Gastroesophageal sphincter (tissue), 4 donors: ENCODE data around the gene TCEAL5. TPM values are rescaled to one million over a fixed set of nuclear protein-coding genes. Genes with fewer than 3 reads are reported as not detected.
"Not testable (repeated sequence)": the region's sequence is repeated elsewhere in the genome, so short reads cannot be mapped to it uniquely, and the experiment has no call there.

Experiments used
- ATAC-seq: fragments of 150-250 bp; one replicate; pipeline ENCODE4 v1.9.1; 2016; ENCODE audit warnings: mild to moderate bottlenecking, moderate library complexity
- H3K27ac ChIP-seq, 4 donors: fragments of 200-600 bp; sonication (generic) in 3 of 4; 1 replicate in 3 of 4; 2 replicates in 1 of 4; pipeline ENCODE4 v1.5.1; 2016 to 2019
- H3K27me3 ChIP-seq: fragments of 200-600 bp; sonication (generic); one replicate; pipeline ENCODE4 v1.5.1; 2019
- H3K36me3 ChIP-seq, 2 donors: fragments of 200-600 bp; sonication (generic); one replicate each; pipeline ENCODE4 v1.5.1; 2019; ENCODE audit warnings: control low read depth in 1 of 2
- H3K4me1 ChIP-seq, 3 donors: fragments of 200-600 bp; sonication (generic); 1 replicate in 2 of 3; 2 replicates in 1 of 3; pipeline ENCODE4 v1.5.1; 2016 to 2019; ENCODE audit warnings: control low read depth in 2 of 3
- H3K4me3 ChIP-seq, 2 donors: fragments of 200-600 bp; sonication (generic); one replicate each; pipeline ENCODE4 v1.5.1; 2019; ENCODE audit warnings: mild to moderate bottlenecking in 1 of 2, moderate library complexity in 1 of 2
- H3K9me3 ChIP-seq, 3 donors: fragments of 200-600 bp; sonication (generic); one replicate each; pipeline ENCODE4 v1.5.1; 2017 to 2019; ENCODE audit warnings: control low read depth in 2 of 3
- EP300 ChIP-seq: sonication (generic); formaldehyde crosslinking; IDR thresholded peaks from one replicate; pipeline ENCODE4 v1.6.1; 2017; ENCODE audit warnings: antibody characterized with exemption, mild to moderate bottlenecking
- POLR2A ChIP-seq, 2 donors: fragments of 450-650 bp; IDR thresholded peaks; one replicate each; pipeline ENCODE4 v1.6.1; 2017; ENCODE audit warnings: antibody characterized with exemption in 2 of 2, mild to moderate bottlenecking in 2 of 2, moderate library complexity in 1 of 2
- POLR2AphosphoS5 ChIP-seq: sonication (generic); formaldehyde crosslinking; IDR thresholded peaks from one replicate; pipeline ENCODE4 v1.6.1; 2017; ENCODE audit warnings: antibody characterized with exemption
- WGBS, 2 donors: methylation state at CpG; one replicate each; pipeline ENCODE4 v1.1.5; 2018; ENCODE audit warnings: low coverage in 1 of 2; 5-methylcytosine and 5-hydroxymethylcytosine counted together
- total RNA-seq, 4 donors: library from RNA; depleted of rRNA; stranded (reverse); fragments of >200 nt; gene quantifications; one replicate each; pipeline ENCODE4 v1.1.0, GENCODE V29; 2016
- TF ChIP-seq, protein P1 (sequence below), 4 experiments: fragments of 200-600 bp in 2 of 4; fragments of 450-650 bp in 2 of 4; sonication (generic) in 1 of 4; IDR thresholded peaks; one replicate each; pipeline ENCODE4 v1.5.1; 2017 to 2019; ENCODE audit warnings: antibody characterized with exemption in 4 of 4, mild to moderate bottlenecking in 2 of 4, moderate library complexity in 2 of 4

Gene TCEAL5
- total RNA-seq, 4 donors from 2014 or later, result 0.54 to 0.92 TPM; not detected in 2

DNA sequence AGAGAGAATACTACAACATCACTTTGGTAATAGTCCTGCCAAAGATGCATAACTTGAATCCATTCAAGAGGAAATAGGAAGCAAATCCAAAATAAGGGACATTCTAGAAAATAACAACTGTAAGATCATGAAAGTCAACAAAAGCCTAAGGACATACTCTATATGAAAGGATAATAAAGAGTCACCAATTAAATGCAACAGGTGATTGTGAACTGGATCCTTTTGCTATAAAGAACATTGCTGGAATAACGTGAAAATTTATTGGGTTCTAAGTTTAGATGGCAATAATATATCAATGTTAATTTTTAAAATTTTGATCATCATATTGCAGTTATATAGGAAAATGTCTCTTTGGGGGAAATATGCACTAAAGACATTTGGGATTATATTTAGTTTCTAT, 41.7 kb downstream of the TCEAL5 start:
- TF ChIP-seq, protein P1, sequence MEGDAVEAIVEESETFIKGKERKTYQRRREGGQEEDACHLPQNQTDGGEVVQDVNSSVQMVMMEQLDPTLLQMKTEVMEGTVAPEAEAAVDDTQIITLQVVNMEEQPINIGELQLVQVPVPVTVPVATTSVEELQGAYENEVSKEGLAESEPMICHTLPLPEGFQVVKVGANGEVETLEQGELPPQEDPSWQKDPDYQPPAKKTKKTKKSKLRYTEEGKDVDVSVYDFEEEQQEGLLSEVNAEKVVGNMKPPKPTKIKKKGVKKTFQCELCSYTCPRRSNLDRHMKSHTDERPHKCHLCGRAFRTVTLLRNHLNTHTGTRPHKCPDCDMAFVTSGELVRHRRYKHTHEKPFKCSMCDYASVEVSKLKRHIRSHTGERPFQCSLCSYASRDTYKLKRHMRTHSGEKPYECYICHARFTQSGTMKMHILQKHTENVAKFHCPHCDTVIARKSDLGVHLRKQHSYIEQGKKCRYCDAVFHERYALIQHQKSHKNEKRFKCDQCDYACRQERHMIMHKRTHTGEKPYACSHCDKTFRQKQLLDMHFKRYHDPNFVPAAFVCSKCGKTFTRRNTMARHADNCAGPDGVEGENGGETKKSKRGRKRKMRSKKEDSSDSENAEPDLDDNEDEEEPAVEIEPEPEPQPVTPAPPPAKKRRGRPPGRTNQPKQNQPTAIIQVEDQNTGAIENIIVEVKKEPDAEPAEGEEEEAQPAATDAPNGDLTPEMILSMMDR (IDR thresholded peaks at IDR 0.05), result no peak
- TF ChIP-seq POLR2A (IDR thresholded peaks at IDR 0.05), result no peak
- TF ChIP-seq EP300, result no peak
- no peak for TF ChIP-seq POLR2AphosphoS5
- no peaks in the 10 kb centered on the region for H3K9me3 ChIP-seq
- WGBS, 2 donors, result 67 to 94% methylated on average over 1 of the region's 1 CpG

DNA sequence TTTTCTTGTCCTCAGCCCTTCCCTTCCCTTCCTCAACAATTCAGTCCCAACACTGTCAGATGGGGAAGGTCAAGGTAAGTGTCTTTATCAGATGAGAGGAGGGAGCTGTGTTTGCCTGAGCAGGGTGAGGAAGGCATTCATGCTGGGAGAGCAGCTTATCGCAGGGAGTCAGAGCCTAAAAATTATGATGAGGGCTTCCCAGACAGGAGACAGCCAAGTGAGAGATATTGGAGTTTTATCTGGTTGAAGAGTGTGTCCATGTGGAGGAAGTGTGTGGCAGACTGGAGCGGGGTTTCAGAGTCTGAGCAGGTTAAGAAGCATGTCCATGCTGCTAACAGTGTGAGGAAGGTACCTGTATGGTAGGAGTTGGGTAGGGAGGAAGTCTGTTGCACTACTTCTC, 43.3 kb downstream of the TCEAL5 start:
- TF ChIP-seq, protein P1 (IDR thresholded peaks at IDR 0.05), result no peak
- WGBS, 2 donors, result 88 to 100% methylated on average over 1 of the region's 2 CpGs

More for the DNA sequence above, 41.7 kb downstream of the TCEAL5 start:
- Histone ChIP-seq H3K27ac (no peak overlapping the region), H3K36me3 (no peaks in the 10 kb centered on the region), H3K4me1 (no peaks in the 10 kb centered on the region), H3K4me3 (no peak overlapping the region), H3K27me3 (no peaks in the 10 kb centered on the region)
- ATAC-seq, result no peak

DNA sequence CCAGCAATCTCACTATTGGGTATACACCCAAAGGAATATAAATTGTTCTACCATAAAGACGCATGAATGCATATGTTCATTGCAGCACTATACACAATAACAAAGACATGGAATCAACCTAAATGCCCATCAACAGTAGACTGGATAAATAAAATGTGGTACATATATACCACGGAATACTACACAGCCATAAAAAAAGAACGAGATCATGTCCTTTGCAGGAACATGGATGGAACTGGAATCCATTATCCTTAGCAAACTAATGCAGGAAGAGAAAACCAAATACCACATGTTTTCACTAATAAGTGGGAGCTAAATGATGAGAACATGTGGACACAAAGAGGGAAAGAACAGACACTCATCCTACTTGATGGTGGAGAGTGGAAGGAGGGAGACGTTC, 50.6 kb downstream of the TCEAL5 start:
- H3K4me1 ChIP-seq, H3K27ac ChIP-seq, ATAC-seq, H3K27me3 ChIP-seq, H3K9me3 ChIP-seq, H3K36me3 ChIP-seq, H3K4me3 ChIP-seq: not testable (repeated sequence)
- WGBS, 2 donors, result 100% methylated on average over 1 to 2 of the region's 4 CpGs

More for the DNA sequence above, 43.3 kb downstream of the TCEAL5 start:
- ATAC-seq, result no peak
- no peaks in the 10 kb centered on the region for H3K27me3 ChIP-seq
- no peaks in the 10 kb centered on the region for H3K9me3 ChIP-seq
- no peak overlapping the region for H3K4me3 ChIP-seq
- no peak overlapping the region for H3K27ac ChIP-seq
- no peaks in the 10 kb centered on the region for H3K4me1 ChIP-seq
- H3K36me3 ChIP-seq, result no peaks in the 10 kb centered on the region

Other genes starting within 250 kb of the TCEAL5 start
- gene BEX1, start 212.6 kb downstream of the TCEAL5 start, total RNA-seq, result 10 to 100 TPM in 1 of 4 donors, 1 to 10 TPM in 3; 1.5 to 22.1 (median 2.9) TPM
- gene NXF3, start 183.6 kb downstream of the TCEAL5 start, total RNA-seq, result under 1 TPM in 2 of 4 donors, not detected in 2; 0.31 to 0.87 TPM
- 10 to 100 TPM; 51.2 to 81.7 (median 60.0) TPM for gene BEX4, start 61.6 kb downstream of the TCEAL5 start, total RNA-seq
- 10 to 100 TPM; 48.9 to 84.0 (median 64.4) TPM for gene TCEAL8, start 21.6 kb downstream of the TCEAL5 start, total RNA-seq
- gene BEX2, start 34.2 kb upstream of the TCEAL5 start, total RNA-seq, result 10 to 100 TPM in 1 of 4 donors, 1 to 10 TPM in 3; 2.3 to 24.5 (median 5.4) TPM
- gene TCEAL7, start 53.5 kb upstream of the TCEAL5 start, total RNA-seq, result 10 to 100 TPM in 3 of 4 donors, 1 to 10 TPM in 1; 10.0 to 20.5 (median 13.6) TPM
- gene TCEAL9, start 79.8 kb upstream of the TCEAL5 start, total RNA-seq, result 10 to 100 TPM; 52.9 to 86.7 (median 78.3) TPM
- 100 to 1,000 TPM; 117 to 215 (median 167) TPM for gene BEX3, start 99.8 kb upstream of the TCEAL5 start, total RNA-seq
- gene RAB40A, start 242.7 kb upstream of the TCEAL5 start, total RNA-seq, result 1 to 10 TPM; 1.3 to 8.9 (median 4.6) TPM